NT2/D1 (cell line): ENCODE results near the gene ATP6V0E1.

ENCODE experiments used
- YY1 ChIP-seq: IDR thresholded peaks from 2 replicates; pipeline ENCODE4 v1.6.1; 2011; ENCODE audit not compliant: insufficient read length, insufficient read depth
- ZNF274 ChIP-seq: IDR thresholded peaks from 2 replicates; pipeline ENCODE4 v1.6.1; 2011; ENCODE audit warnings: mild to moderate bottlenecking, low read depth, low read length

GRCh38 chr5:173041881-173042762 lies 58.6 kb downstream of the ATP6V0E1 start:
- no peak for TF ChIP-seq YY1
- TF ChIP-seq ZNF274, result no peak
